Neural cell (in vitro differentiated cells): ENCODE data around the gene ENC1. TPM values are rescaled to one million over a fixed set of nuclear protein-coding genes. Genes with fewer than 3 reads are reported as not detected.

Source experiments
- H2AFZ ChIP-seq: fragments of 200-600, 300-800 bp; sonication (generic), shearing (Covaris generic); 2 replicates; pipeline ENCODE4 v1.6.0; 2014; ENCODE audit warnings: low read depth, mild to moderate bottlenecking, antibody characterized with exemption, low read length, moderate library complexity
- H3F3A ChIP-seq: fragments of 200-600 bp; shearing (Covaris generic); 2 replicates; pipeline ENCODE4 v1.6.1; 2016; ENCODE audit warnings: mild to moderate bottlenecking, moderate library complexity, mixed read lengths, antibody characterized with exemption, low read length; ENCODE audit not compliant: insufficient read depth, poor library complexity, severe bottlenecking
- H3K27ac ChIP-seq: fragments of 200-600, 300-800 bp; sonication (generic), shearing (Covaris generic); 2 replicates; pipeline ENCODE4 v1.5.1; 2014; ENCODE audit warnings: mild to moderate bottlenecking, low read length, moderate library complexity
- H3K27me3 ChIP-seq: fragments of 300-800, 200-600 bp; sonication (generic), shearing (Covaris generic); 2 replicates; pipeline ENCODE4 v1.6.0; 2014; ENCODE audit warnings: mild to moderate bottlenecking, low read depth, low read length, moderate library complexity; ENCODE audit not compliant: insufficient read depth
- H3K36me3 ChIP-seq: fragments of 300-800, 200-600 bp; sonication (generic), shearing (Covaris generic); 2 replicates; pipeline ENCODE4 v1.5.1; 2014; ENCODE audit warnings: mild to moderate bottlenecking, antibody characterized with exemption, low read length, moderate library complexity; ENCODE audit not compliant: insufficient read depth
- H3K4me2 ChIP-seq: fragments of 300-800, 200-600 bp; sonication (generic), shearing (Covaris generic); 2 replicates; pipeline ENCODE4 v1.6.0; 2014; ENCODE audit warnings: mild to moderate bottlenecking, low read length
- H3K4me3 ChIP-seq: fragments of 300-800, 200-600 bp; sonication (generic), shearing (Covaris generic); 2 replicates; pipeline ENCODE4 v1.5.1; 2014; ENCODE audit warnings: mild to moderate bottlenecking, low read length, moderate library complexity
- H3K79me2 ChIP-seq: fragments of 200-600 bp; shearing (Covaris generic); replicated peaks from 2 replicates; pipeline ENCODE4 v1.6.0; 2014; ENCODE audit warnings: mild to moderate bottlenecking, low read length, moderate library complexity; ENCODE audit not compliant: insufficient read depth
- H3K9ac ChIP-seq: fragments of 300-800, 200-600 bp; sonication (generic), shearing (Covaris generic); 2 replicates; pipeline ENCODE4 v1.6.1; 2016; ENCODE audit warnings: mild to moderate bottlenecking, low read length, mixed read lengths
- H3K9me2 ChIP-seq: fragments of 200-600 bp; shearing (Covaris generic); 2 replicates; pipeline ENCODE4 v1.6.1; 2016; ENCODE audit warnings: mild to moderate bottlenecking, low read length, mixed read lengths; ENCODE audit not compliant: insufficient read depth
- H3K9me3 ChIP-seq: fragments of 200-600, 300-800 bp; sonication (generic), shearing (Covaris generic); 2 replicates; pipeline ENCODE4 v1.6.1; 2016; ENCODE audit warnings: mild to moderate bottlenecking, mixed run types, low read length, moderate library complexity, mixed read lengths
- H4K20me1 ChIP-seq: fragments of 200-600 bp; shearing (Covaris generic); 2 replicates; pipeline ENCODE4 v1.6.1; 2016; ENCODE audit warnings: mild to moderate bottlenecking, mixed run types; ENCODE audit not compliant: insufficient read depth
- EP300 ChIP-seq: fragments of 450-650 bp; conservative IDR thresholded peaks from 2 replicates; pipeline ENCODE4 v1.6.1; 2014; ENCODE audit warnings: antibody characterized with exemption, mild to moderate bottlenecking, moderate library complexity; ENCODE audit not compliant: poor library complexity, severe bottlenecking
- EZH2 ChIP-seq: fragments of 200-600, 300-800 bp; shearing (Covaris generic), sonication (generic); IDR thresholded peaks from 2 replicates; pipeline ENCODE4 v1.6.1; 2014; ENCODE audit warnings: antibody characterized with exemption, low read length, borderline replicate concordance, mild to moderate bottlenecking; ENCODE audit not compliant: insufficient read depth, poor library complexity, severe bottlenecking
- MXI1 ChIP-seq: fragments of 450-650 bp; conservative IDR thresholded peaks from 2 replicates; pipeline ENCODE4 v1.6.1; 2014; ENCODE audit warnings: antibody characterized with exemption, mild to moderate bottlenecking; ENCODE audit not compliant: poor library complexity, severe bottlenecking
- POLR2AphosphoS5 ChIP-seq: IDR thresholded peaks from 2 replicates; pipeline ENCODE4 v1.6.1; 2012
- RAD21 ChIP-seq: fragments of 450-650 bp; conservative IDR thresholded peaks from 2 replicates; pipeline ENCODE4 v1.6.1; 2014; ENCODE audit warnings: antibody characterized with exemption, mild to moderate bottlenecking, moderate library complexity
- SMC3 ChIP-seq: fragments of 450-650 bp; conservative IDR thresholded peaks from 2 replicates; pipeline ENCODE4 v1.6.1; 2014; ENCODE audit warnings: antibody characterized with exemption, mild to moderate bottlenecking, moderate library complexity; ENCODE audit not compliant: poor library complexity
- TAF1 ChIP-seq: IDR thresholded peaks from 2 replicates; pipeline ENCODE4 v1.6.1; 2012; ENCODE audit warnings: low read depth
- polyA plus RNA-seq: library from polyadenylated mRNA; depleted of rRNA; stranded (reverse); fragments of >200 nt; gene quantifications from 2 replicates; pipeline ENCODE4 v1.2.3, GENCODE V29; 2014
- TF ChIP-seq, protein P1 (sequence below): fragments of 450-650 bp; IDR thresholded peaks from 2 replicates; pipeline ENCODE4 v1.5.1; 2014; ENCODE audit warnings: antibody characterized with exemption, mild to moderate bottlenecking, moderate library complexity; ENCODE audit not compliant: poor library complexity, severe bottlenecking
- TF ChIP-seq, protein P2 (sequence below): IDR thresholded peaks from 2 replicates; pipeline ENCODE4 v1.6.1; 2012; ENCODE audit warnings: borderline replicate concordance

The ENC1 gene
- polyA plus RNA-seq, 1 donor from 2014 or later: 449 TPM

DNA sequence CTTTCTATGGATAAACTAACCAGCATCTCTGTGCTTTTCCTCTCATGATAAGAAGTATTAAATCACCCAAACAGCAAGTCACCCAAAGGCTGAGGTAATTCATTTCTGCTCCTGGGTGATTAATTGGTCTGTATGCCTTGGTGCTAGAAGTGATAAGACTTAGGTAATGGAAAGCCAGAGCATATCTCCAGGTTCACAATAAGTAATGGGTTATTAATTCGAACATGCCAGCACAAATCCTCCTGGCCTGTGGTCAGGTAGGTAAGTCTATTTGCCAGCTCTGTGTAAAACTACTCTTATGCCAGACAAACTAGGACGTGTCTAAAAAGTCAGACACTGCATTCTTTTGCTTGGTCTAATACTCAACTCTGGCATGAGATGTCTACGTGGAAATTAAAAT lies 11.2 kb upstream of the ENC1 start:
- H3K79me2 ChIP-seq: no peaks in the 10 kb centered on the region
- no peaks in the 10 kb centered on the region for H4K20me1 ChIP-seq
- H3K36me3 ChIP-seq: no peaks in the 10 kb centered on the region
- H3K4me2 ChIP-seq: no peak overlapping the region
- no peaks in the 10 kb centered on the region for H3K9me2 ChIP-seq
- no peak overlapping the region for H3K27ac ChIP-seq
- no peak overlapping the region for H3K9ac ChIP-seq
- no peak overlapping the region for H2AFZ ChIP-seq
- H3F3A ChIP-seq: no peaks in the 10 kb centered on the region
- H3K9me3 ChIP-seq: no peaks in the 10 kb centered on the region
- no peak overlapping the region for H3K4me3 ChIP-seq
- H3K27me3 ChIP-seq: no peaks in the 10 kb centered on the region
- TF ChIP-seq MXI1 (no peak), POLR2AphosphoS5 (no peak), EP300 (no peak), TAF1 (no peak), EZH2 (no peak), SMC3 (no peak), RAD21 (no peak)
- TF ChIP-seq, protein P1, sequence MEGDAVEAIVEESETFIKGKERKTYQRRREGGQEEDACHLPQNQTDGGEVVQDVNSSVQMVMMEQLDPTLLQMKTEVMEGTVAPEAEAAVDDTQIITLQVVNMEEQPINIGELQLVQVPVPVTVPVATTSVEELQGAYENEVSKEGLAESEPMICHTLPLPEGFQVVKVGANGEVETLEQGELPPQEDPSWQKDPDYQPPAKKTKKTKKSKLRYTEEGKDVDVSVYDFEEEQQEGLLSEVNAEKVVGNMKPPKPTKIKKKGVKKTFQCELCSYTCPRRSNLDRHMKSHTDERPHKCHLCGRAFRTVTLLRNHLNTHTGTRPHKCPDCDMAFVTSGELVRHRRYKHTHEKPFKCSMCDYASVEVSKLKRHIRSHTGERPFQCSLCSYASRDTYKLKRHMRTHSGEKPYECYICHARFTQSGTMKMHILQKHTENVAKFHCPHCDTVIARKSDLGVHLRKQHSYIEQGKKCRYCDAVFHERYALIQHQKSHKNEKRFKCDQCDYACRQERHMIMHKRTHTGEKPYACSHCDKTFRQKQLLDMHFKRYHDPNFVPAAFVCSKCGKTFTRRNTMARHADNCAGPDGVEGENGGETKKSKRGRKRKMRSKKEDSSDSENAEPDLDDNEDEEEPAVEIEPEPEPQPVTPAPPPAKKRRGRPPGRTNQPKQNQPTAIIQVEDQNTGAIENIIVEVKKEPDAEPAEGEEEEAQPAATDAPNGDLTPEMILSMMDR: no peak
- TF ChIP-seq, protein P2, sequence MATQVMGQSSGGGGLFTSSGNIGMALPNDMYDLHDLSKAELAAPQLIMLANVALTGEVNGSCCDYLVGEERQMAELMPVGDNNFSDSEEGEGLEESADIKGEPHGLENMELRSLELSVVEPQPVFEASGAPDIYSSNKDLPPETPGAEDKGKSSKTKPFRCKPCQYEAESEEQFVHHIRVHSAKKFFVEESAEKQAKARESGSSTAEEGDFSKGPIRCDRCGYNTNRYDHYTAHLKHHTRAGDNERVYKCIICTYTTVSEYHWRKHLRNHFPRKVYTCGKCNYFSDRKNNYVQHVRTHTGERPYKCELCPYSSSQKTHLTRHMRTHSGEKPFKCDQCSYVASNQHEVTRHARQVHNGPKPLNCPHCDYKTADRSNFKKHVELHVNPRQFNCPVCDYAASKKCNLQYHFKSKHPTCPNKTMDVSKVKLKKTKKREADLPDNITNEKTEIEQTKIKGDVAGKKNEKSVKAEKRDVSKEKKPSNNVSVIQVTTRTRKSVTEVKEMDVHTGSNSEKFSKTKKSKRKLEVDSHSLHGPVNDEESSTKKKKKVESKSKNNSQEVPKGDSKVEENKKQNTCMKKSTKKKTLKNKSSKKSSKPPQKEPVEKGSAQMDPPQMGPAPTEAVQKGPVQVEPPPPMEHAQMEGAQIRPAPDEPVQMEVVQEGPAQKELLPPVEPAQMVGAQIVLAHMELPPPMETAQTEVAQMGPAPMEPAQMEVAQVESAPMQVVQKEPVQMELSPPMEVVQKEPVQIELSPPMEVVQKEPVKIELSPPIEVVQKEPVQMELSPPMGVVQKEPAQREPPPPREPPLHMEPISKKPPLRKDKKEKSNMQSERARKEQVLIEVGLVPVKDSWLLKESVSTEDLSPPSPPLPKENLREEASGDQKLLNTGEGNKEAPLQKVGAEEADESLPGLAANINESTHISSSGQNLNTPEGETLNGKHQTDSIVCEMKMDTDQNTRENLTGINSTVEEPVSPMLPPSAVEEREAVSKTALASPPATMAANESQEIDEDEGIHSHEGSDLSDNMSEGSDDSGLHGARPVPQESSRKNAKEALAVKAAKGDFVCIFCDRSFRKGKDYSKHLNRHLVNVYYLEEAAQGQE: no peak

DNA sequence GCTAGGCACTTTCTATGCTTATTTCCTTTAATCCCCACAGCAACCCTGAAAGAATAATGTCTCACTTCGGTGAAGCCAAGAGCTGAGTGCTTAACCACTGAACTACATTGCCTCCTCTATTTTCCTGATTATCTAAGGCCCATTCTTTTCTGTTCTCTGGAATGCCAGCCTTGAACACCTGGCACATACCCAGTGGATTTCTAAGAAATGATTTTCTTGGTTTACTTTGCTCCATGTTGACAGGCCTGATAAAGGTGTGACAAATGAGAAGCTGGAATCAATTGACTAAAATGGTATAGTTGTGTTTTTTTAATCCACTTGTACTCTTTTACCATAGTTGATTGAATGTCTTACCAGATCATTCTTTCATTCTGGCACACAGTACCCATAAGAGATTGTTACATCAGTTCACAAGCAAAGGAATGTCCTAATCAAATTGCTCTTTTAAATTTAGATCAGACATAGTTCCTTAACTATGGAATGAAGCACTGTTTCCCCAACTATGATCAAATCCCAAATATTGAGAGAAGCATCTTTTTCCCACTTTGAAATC lies 9.0 kb upstream of the ENC1 start:
- Histone ChIP-seq H3F3A (no peaks in the 10 kb centered on the region), H3K27me3 (no peaks in the 10 kb centered on the region), H3K9me3 (no peaks in the 10 kb centered on the region), H2AFZ (no peak overlapping the region), H4K20me1 (no peaks in the 10 kb centered on the region), H3K9me2 (no peaks in the 10 kb centered on the region), H3K4me3 (no peak overlapping the region), H3K9ac (no peak overlapping the region), H3K79me2 (no peaks in the 10 kb centered on the region), H3K36me3 (no peaks in the 10 kb centered on the region), H3K4me2 (no peak overlapping the region), H3K27ac (no peak overlapping the region)
- TF ChIP-seq, protein P2: no peak
- TF ChIP-seq EZH2 (no peak), SMC3 (no peak), EP300 (no peak)
